Activated CD4-positive, alpha-beta memory T cell treated with anti-CD3 and anti-CD28 coated beads, Interleukin-2, amount 10 ng/mL, durations not matched to agents 7 days and 5 days (primary cell): ENCODE data around the gene TMEM203. TPM values are rescaled to one million over a fixed set of nuclear protein-coding genes. Genes with fewer than 3 reads are reported as not detected.
A peak's percentile ranks its signal among the peaks of the same experiment; 100 is the strongest.
"Not testable (repeated sequence)": the region's sequence is repeated elsewhere in the genome, so short reads cannot be mapped to it uniquely, and the experiment has no call there.

Experiments
- CTCF ChIA-PET: fragments of 350-600 bp; sonication (Branson Sonifier 250); formaldehyde crosslinking; loops from one replicate; lab custom pipeline; 2021; ENCODE audit warnings: antibody characterized with exemption, inconsistent platforms; lab: Charles Lee
- POLR2A ChIA-PET: fragments of 350-600 bp; sonication (Branson Sonifier 250); formaldehyde crosslinking; loops from one replicate; lab custom pipeline; 2021; ENCODE audit warnings: antibody characterized with exemption; lab: Charles Lee
- DNase-seq: peaks from one replicate; pipeline ENCODE4 v3.0.0-alpha.2; 2020
- H3K27ac Mint-ChIP-seq: one replicate; pipeline ENCODE4 v1.8.0; 2021; ENCODE audit warnings: mild to moderate bottlenecking, mixed read lengths
- H3K27me3 Mint-ChIP-seq: one replicate; pipeline ENCODE4 v1.8.0; 2021; ENCODE audit warnings: mixed read lengths
- H3K36me3 Mint-ChIP-seq: one replicate; pipeline ENCODE4 v1.8.0; 2021; ENCODE audit warnings: low read depth, mixed read lengths
- H3K4me1 Mint-ChIP-seq: one replicate; pipeline ENCODE4 v1.8.0; 2021; ENCODE audit warnings: mixed read lengths
- H3K4me3 Mint-ChIP-seq: one replicate; pipeline ENCODE4 v1.8.0; 2021; ENCODE audit warnings: mild to moderate bottlenecking, mixed read lengths
- H3K9me3 Mint-ChIP-seq: one replicate; pipeline ENCODE4 v1.8.0; 2021; ENCODE audit warnings: mixed read lengths
- total RNA-seq, 2 experiments: library from RNA; stranded (reverse); gene quantifications; one replicate each; pipeline ENCODE4 v1.2.3, GENCODE V29; 2021

TMEM203 gene
- total RNA-seq, 2 experiments from 2014 or later = 28.9 to 29.2 TPM

GRCh38 chr9:137239541-137240200, 34.2 kb upstream of the TMEM203 start:
- POLR2A ChIA-PET = interaction anchor here (0.7 to 10.4 kb wide), 39 partner anchors 9 to 836 kb away, joined by 3 to 251 read pairs (median 5); partner anchors contain the start of genes ANAPC2, CYSRT1, DPP7 and EHMT1
- H3K27ac Mint-ChIP-seq = peak overlapping the region; percentile 67

GRCh38 chr9:137237759-137238726, 32.6 kb upstream of the TMEM203 start:
- H3K4me1 Mint-ChIP-seq = peaks cover 36% of the 10 kb centered on the region
- ChIA-PET CTCF (interaction anchor here (0.6 to 2.2 kb wide), 12 partner anchors 11 to 191 kb away, joined by 4 to 21 read pairs (median 8); partner anchors contain the start of genes CYSRT1 and RNF224), POLR2A (interaction anchor here (0.8 to 10.4 kb wide), 4 partner anchors 15 to 142 kb away, joined by 3 to 251 read pairs (median 22); partner anchors contain the start of genes DPP7, NELFB, STPG3 and TPRN)
- no peaks in the 10 kb centered on the region for H3K9me3 Mint-ChIP-seq
- DNase-seq = no peak
- H3K27ac Mint-ChIP-seq = no peak overlapping the region
- H3K27me3 Mint-ChIP-seq = no peaks in the 10 kb centered on the region
- peaks cover 17% of the 10 kb centered on the region for H3K36me3 Mint-ChIP-seq
- no peak overlapping the region for H3K4me3 Mint-ChIP-seq

More at GRCh38 chr9:137239541-137240200, 34.2 kb upstream of the TMEM203 start:
- DNase-seq, H3K27me3 Mint-ChIP-seq, H3K9me3 Mint-ChIP-seq: not testable (repeated sequence)
- Mint-ChIP-seq H3K36me3 (peaks cover 30% of the 10 kb centered on the region), H3K4me1 (peaks cover 47% of the 10 kb centered on the region), H3K4me3 (peak overlapping the region; percentile 72)
- CTCF ChIA-PET = interaction anchor here (0.9 to 2.6 kb wide), 10 partner anchors 15 to 213 kb away, joined by 3 to 12 read pairs (median 4); partner anchors contain the start of genes CYSRT1, NELFB and TOR4A

- no peak overlapping the region for H3K4me3 Mint-ChIP-seq
- no peaks in the 10 kb centered on the region for H3K9me3 Mint-ChIP-seq
- H3K27me3 Mint-ChIP-seq = no peaks in the 10 kb centered on the region
- peaks cover 25% of the 10 kb centered on the region for H3K4me1 Mint-ChIP-seq
- POLR2A ChIA-PET = interaction anchor here (0.8 to 10.4 kb wide), 11 partner anchors 12 to 206 kb away, joined by 3 to 251 read pairs (median 5); partner anchors contain the start of genes CYSRT1, MAN1B1, NELFB and STPG3
- H3K27ac Mint-ChIP-seq = no peak overlapping the region
- no peak for DNase-seq
- CTCF ChIA-PET = interaction anchor here (0.5 to 2.2 kb wide), 38 partner anchors 9 to 756 kb away, joined by 3 to 21 read pairs (median 4); partner anchors contain the start of genes ABCA2, AJM1, CYSRT1 and EHMT1
- H3K36me3 Mint-ChIP-seq = peaks cover 7% of the 10 kb centered on the region
These were observed 31.5 kb upstream of the TMEM203 start for GRCh38 chr9:137236936-137237421.

- Mint-ChIP-seq H3K4me1 (peaks cover 25% of the 10 kb centered on the region), H3K27ac (no peak overlapping the region), H3K9me3 (no peaks in the 10 kb centered on the region), H3K36me3 (peaks cover 4% of the 10 kb centered on the region), H3K4me3 (no peak overlapping the region), H3K27me3 (no peaks in the 10 kb centered on the region)
- ChIA-PET POLR2A (interaction anchor here (0.8 to 10.4 kb wide), 11 partner anchors 11 to 206 kb away, joined by 3 to 251 read pairs (median 5); partner anchors contain the start of genes CYSRT1, MAN1B1, NELFB and STPG3), CTCF (interaction anchor here (0.5 to 2.2 kb wide), 38 partner anchors 10 to 756 kb away, joined by 3 to 21 read pairs (median 4); partner anchors contain the start of genes ABCA2, AJM1, CYSRT1 and EHMT1)
- DNase-seq = peak; percentile 91
These were observed 30.9 kb upstream of the TMEM203 start for GRCh38 chr9:137236238-137236935.

GRCh38 chr9:137235424-137236237, 30.2 kb upstream of the TMEM203 start:
- H3K27ac Mint-ChIP-seq = no peak overlapping the region
- POLR2A ChIA-PET = interaction anchor here (0.7 to 10.4 kb wide), 8 partner anchors 12 to 149 kb away, joined by 3 to 251 read pairs (median 5); partner anchors contain the start of genes ANAPC2, MAN1B1, NELFB and SSNA1
- no peak overlapping the region for H3K4me3 Mint-ChIP-seq
- peaks cover 23% of the 10 kb centered on the region for H3K4me1 Mint-ChIP-seq
- no peaks in the 10 kb centered on the region for H3K36me3 Mint-ChIP-seq
- CTCF ChIA-PET = interaction anchor here (1.0 to 2.2 kb wide), 14 partner anchors 9 to 507 kb away, joined by 3 to 21 read pairs (median 6); partner anchors contain the start of genes MAN1B1, NELFB, NPDC1 and RNF224
- DNase-seq = no peak
- no peaks in the 10 kb centered on the region for H3K9me3 Mint-ChIP-seq
- no peaks in the 10 kb centered on the region for H3K27me3 Mint-ChIP-seq

GRCh38 chr9:137234758-137235423, 29.4 kb upstream of the TMEM203 start:
- H3K4me1 Mint-ChIP-seq = peaks cover 23% of the 10 kb centered on the region
- no peaks in the 10 kb centered on the region for H3K9me3 Mint-ChIP-seq
- H3K4me3 Mint-ChIP-seq = no peak overlapping the region
- CTCF ChIA-PET = no interaction called here
- H3K27ac Mint-ChIP-seq = no peak overlapping the region
- no peaks in the 10 kb centered on the region for H3K36me3 Mint-ChIP-seq
- no peaks in the 10 kb centered on the region for H3K27me3 Mint-ChIP-seq
- DNase-seq = no peak
- POLR2A ChIA-PET = interaction anchor here (0.7 kb wide), 1 partner anchor 46 kb away, joined by 3 read pairs; the partner anchor contains the start of genes ANAPC2 and SSNA1

GRCh38 chr9:137234055-137234697, 28.7 kb upstream of the TMEM203 start:
- Mint-ChIP-seq H3K27ac (no peak overlapping the region), H3K9me3 (no peaks in the 10 kb centered on the region), H3K4me1 (peaks cover 18% of the 10 kb centered on the region), H3K4me3 (no peak overlapping the region), H3K27me3 (no peaks in the 10 kb centered on the region), H3K36me3 (no peaks in the 10 kb centered on the region)
- POLR2A ChIA-PET = interaction anchor here (0.7 kb wide), 1 partner anchor 46 kb away, joined by 3 read pairs; no protein-coding TSS in a partner anchor
- DNase-seq = no peak
- CTCF ChIA-PET = no interaction called here

GRCh38 chr9:137233143-137233980, 27.9 kb upstream of the TMEM203 start:
- Mint-ChIP-seq H3K36me3 (no peaks in the 10 kb centered on the region), H3K9me3 (no peaks in the 10 kb centered on the region), H3K27ac (no peak overlapping the region), H3K27me3 (no peaks in the 10 kb centered on the region), H3K4me3 (no peak overlapping the region), H3K4me1 (peaks cover 10% of the 10 kb centered on the region)
- no peak for DNase-seq
- ChIA-PET POLR2A (interaction anchor here (0.7 kb wide), 1 partner anchor 46 kb away, joined by 3 read pairs; no protein-coding TSS in a partner anchor), CTCF (no interaction called here)

- DNase-seq = no peak
- Mint-ChIP-seq H3K9me3 (no peaks in the 10 kb centered on the region), H3K4me3 (no peak overlapping the region), H3K27ac (no peak overlapping the region), H3K36me3 (no peaks in the 10 kb centered on the region), H3K27me3 (no peaks in the 10 kb centered on the region), H3K4me1 (peaks cover 7% of the 10 kb centered on the region)
- ChIA-PET POLR2A (no interaction called here), CTCF (no interaction called here)
These were observed 27.1 kb upstream of the TMEM203 start for GRCh38 chr9:137232510-137232909.
